B cell (primary cell): ENCODE measurements around the gene ARHGAP45. TPM values are rescaled to one million over a fixed set of nuclear protein-coding genes. Genes with fewer than 3 reads are reported as not detected.

Experiments used
- ATAC-seq: fragments of 200-7000 bp; cut with Tn5 transposase; one replicate; pipeline ENCODE4 v1.10.0; 2021; ENCODE audit warnings: low read depth, mild to moderate bottlenecking, moderate number of reproducible peaks, moderate library complexity
- CTCF ChIA-PET: fragments of 350-600 bp; sonication (Branson Sonifier 250); formaldehyde crosslinking; loops from one replicate; lab custom pipeline; 2021; ENCODE audit warnings: antibody characterized with exemption, inconsistent platforms; lab: Charles Lee
- POLR2A ChIA-PET: fragments of 350-600 bp; sonication (Branson Sonifier 250); formaldehyde crosslinking; loops from one replicate; lab custom pipeline; 2021; ENCODE audit warnings: antibody characterized with exemption; lab: Charles Lee
- DNase-seq: peaks from one replicate; pipeline ENCODE4 v3.0.0; 2013
- H2AFZ ChIP-seq: 2 replicates; pipeline ENCODE4 v1.6.1; 2012; ENCODE audit warnings: mild to moderate bottlenecking, low read depth, low read length; ENCODE audit not compliant: insufficient read depth, poor library complexity, severe bottlenecking
- H3K27ac ChIP-seq, 2 donors: 1 replicate in 1 of 2; 2 replicates in 1 of 2; pipeline ENCODE4 v1.5.1; 2012 to 2013; ENCODE audit warnings: low read length in 2 of 2, mild to moderate bottlenecking in 2 of 2, moderate library complexity in 1 of 2
- H3K27me3 ChIP-seq, 4 experiments: fragments of 200-600 bp in 1 of 4; sonication (generic) in 1 of 4; replicated peaks in 1 of 4; 1 replicate in 2 of 4; 2 replicates in 2 of 4; pipeline versions ENCODE4 v1.6.1 to v1.7.0; 2013 to 2016; ENCODE audit warnings: low read length in 3 of 4, mild to moderate bottlenecking in 2 of 4, mixed read lengths in 1 of 4, moderate library complexity in 1 of 4; ENCODE audit not compliant: insufficient read depth in 4 of 4, control insufficient read depth in 3 of 4; ENCODE audit errors: control extremely low read depth in 1 of 4
- H3K36me3 ChIP-seq, 2 experiments: replicated peaks in 1 of 2; 1 replicate in 1 of 2; 2 replicates in 1 of 2; pipeline versions ENCODE4 v1.6.1 to v1.7.1; 2013; ENCODE audit warnings: low read length in 1 of 2; ENCODE audit not compliant: insufficient read depth in 2 of 2, control insufficient read depth in 1 of 2; ENCODE audit errors: control extremely low read depth in 1 of 2, extremely low read depth in 1 of 2
- H3K4me1 ChIP-seq, 2 donors: fragments of 200-600 bp in 1 of 2; sonication (generic) in 1 of 2; 1 replicate in 1 of 2; 2 replicates in 1 of 2; pipeline versions ENCODE4 v1.5.1 to v1.6.1; 2013 to 2017; ENCODE audit warnings: low read length in 2 of 2; ENCODE audit not compliant: control insufficient read depth in 2 of 2, insufficient read depth in 2 of 2
- H3K4me2 ChIP-seq: replicated peaks from 2 replicates; pipeline ENCODE3; 2012; ENCODE audit warnings: mild to moderate bottlenecking, low read depth, low read length; ENCODE audit not compliant: poor library complexity, severe bottlenecking
- H3K4me3 ChIP-seq, 5 experiments: fragments of 200-600 bp in 1 of 5; sonication (generic) in 1 of 5; 1 replicate in 3 of 5; 2 replicates in 2 of 5; pipeline versions ENCODE4 v1.5.1 to v1.7.0; 2011 to 2016; ENCODE audit warnings: low read length in 4 of 5, mild to moderate bottlenecking in 4 of 5, low read depth in 2 of 5, control low read depth in 1 of 5, moderate library complexity in 1 of 5; ENCODE audit not compliant: insufficient read depth in 1 of 5; ENCODE audit errors: control extremely low read depth in 1 of 5, extremely low read depth in 1 of 5
- H3K79me2 ChIP-seq: fragments of 200-600 bp; sonication (generic); one replicate; pipeline ENCODE4 v1.6.0; 2016; ENCODE audit warnings: low read length; ENCODE audit not compliant: control insufficient read depth, insufficient read depth
- H3K9ac ChIP-seq: fragments of 200-600 bp; sonication (generic); 2 replicates; pipeline ENCODE4 v1.6.1; 2017; ENCODE audit warnings: mild to moderate bottlenecking, low read length, moderate library complexity
- H3K9me3 ChIP-seq, 3 donors: one replicate each; pipeline versions ENCODE4 v1.6.1 to v1.7.1; 2013; ENCODE audit warnings: low read length in 2 of 3; ENCODE audit not compliant: control insufficient read depth in 2 of 3, insufficient read depth in 1 of 3; ENCODE audit errors: control extremely low read depth in 1 of 3
- H4K20me1 ChIP-seq: 2 replicates; pipeline ENCODE4 v1.6.0; 2012; ENCODE audit warnings: mild to moderate bottlenecking, low read length; ENCODE audit not compliant: insufficient read depth, control insufficient read depth, poor library complexity, severe bottlenecking
- H3K27ac Mint-ChIP-seq: one replicate; pipeline ENCODE4 v1.8.0; 2021; ENCODE audit warnings: mixed read lengths
- H3K27me3 Mint-ChIP-seq: one replicate; pipeline ENCODE4 v1.8.0; 2021; ENCODE audit warnings: mixed read lengths
- H3K4me1 Mint-ChIP-seq: one replicate; pipeline ENCODE4 v1.8.0; 2021; ENCODE audit warnings: mixed read lengths
- H3K4me3 Mint-ChIP-seq: one replicate; pipeline ENCODE4 v1.8.0; 2021; ENCODE audit warnings: mixed read lengths
- H3K9me3 Mint-ChIP-seq: one replicate; pipeline ENCODE4 v1.8.0; 2022; ENCODE audit warnings: mixed read lengths; ENCODE audit not compliant: insufficient read depth
- CTCF ChIP-seq: fragments of 200-600 bp; IDR thresholded peaks from one replicate; pipeline ENCODE4 v1.8.0; 2022; ENCODE audit warnings: antibody characterized with exemption, mild to moderate bottlenecking
- EZH2 ChIP-seq: IDR thresholded peaks from 2 replicates; pipeline ENCODE4 v1.6.1; 2012; ENCODE audit warnings: borderline replicate concordance, low read depth, mild to moderate bottlenecking, moderate library complexity, low read length; ENCODE audit not compliant: insufficient read depth, poor library complexity, severe bottlenecking
- WGBS: methylation state at CpG from one replicate; pipeline ENCODE4 v1.1.5; 2013; ENCODE audit warnings: missing lambda C conversion rate; ENCODE audit not compliant: insufficient coverage; 5-methylcytosine and 5-hydroxymethylcytosine counted together
- intact Hi-C: fragments of 100-400 bp; cut with micrococcal nuclease; formaldehyde crosslinking; loops from one replicate; pipeline ENCODE4 v1.10.0; 2022
- polyA plus RNA-seq: library from polyadenylated mRNA; depleted of rRNA; stranded (reverse); fragments of >200 nt; gene quantifications from 2 replicates; pipeline ENCODE4 v1.2.3, GENCODE V29; 2012
- total RNA-seq, 2 donors: library from RNA; stranded (reverse); fragments of 120-200 nt in 1 of 2; gene quantifications; 1 replicate in 1 of 2; 2 replicates in 1 of 2; pipeline versions ENCODE4 v1.2.3 to v1.2.4, GENCODE V29; 2013 to 2022

The ARHGAP45 gene
- total and polyA plus RNA-seq, 2 donors (not counting 1 experiment from before 2014, with no cell fraction given): 488 to 490 TPM

GRCh38 chr19:1084024-1084868 lies 17.3 kb downstream of the ARHGAP45 start:
- H3K4me3 Mint-ChIP-seq: no peak overlapping the region
- H3K4me3 ChIP-seq: no peak overlapping the region
- POLR2A ChIA-PET: interaction anchor here (0.6 to 8.4 kb wide), 8 partner anchors 7 to 288 kb away, joined by 3 to 97 read pairs (median 4); partner anchors contain the start of gene ARHGAP45

More at GRCh38 chr19:1084024-1084868, 17.3 kb downstream of the ARHGAP45 start:
- no peaks in the 10 kb centered on the region for H3K27me3 ChIP-seq
- Mint-ChIP-seq H3K27me3 (no peaks in the 10 kb centered on the region), H3K27ac (peak overlapping the region; percentile 67), H3K4me1 (peaks cover 46% of the 10 kb centered on the region), H3K9me3 (no peaks in the 10 kb centered on the region)
- H3K4me2 ChIP-seq: no peak overlapping the region
- ATAC-seq: no peak
- peaks cover 44 to 70% of the 10 kb centered on the region in 2 donors for H3K4me1 ChIP-seq
- DNase-seq: no peak
- peaks cover 27% of the 10 kb centered on the region for H3K79me2 ChIP-seq
- H3K27ac ChIP-seq: no peak overlapping the region
- CTCF ChIA-PET: interaction anchor here (0.8 to 5.6 kb wide), 5 partner anchors 18 to 60 kb away, joined by 3 to 48 read pairs (median 3); partner anchors contain the start of gene ARHGAP45
- WGBS: 83% methylated on average over 42 of the region's 43 CpGs
- H2AFZ ChIP-seq: no peak overlapping the region
- no peak for TF ChIP-seq EZH2
- TF ChIP-seq CTCF: no peak
- H4K20me1 ChIP-seq: peaks cover 100% of the 10 kb centered on the region
- H3K9me3 ChIP-seq: no peaks in the 10 kb centered on the region
- intact Hi-C loops: no loop called here
- no peak overlapping the region for H3K9ac ChIP-seq
- H3K36me3 ChIP-seq: peaks cover 0 to 89% of the 10 kb centered on the region in 2 experiments
